GM12878 (cell line): ENCODE data around the gene CXXC4. TPM values are rescaled to one million over a fixed set of nuclear protein-coding genes. Genes with fewer than 3 reads are reported as not detected.
A peak's percentile ranks its signal among the peaks of the same experiment; 100 is the strongest.

Experiments
- EP300 ChIP-seq, 2 experiments: fragments of 150-350 bp in 1 of 2; IDR thresholded peaks; 2 replicates each; pipeline ENCODE4 v1.6.1; 2011 to 2012; ENCODE audit warnings: low read depth in 2 of 2, low read length in 2 of 2, borderline replicate concordance in 1 of 2, improper control_type of control experiment in 1 of 2, inconsistent platforms in 1 of 2; ENCODE audit not compliant: control insufficient read depth in 1 of 2
- IKZF1 ChIP-seq: fragments of 450-650 bp; conservative IDR thresholded peaks from 2 replicates; pipeline ENCODE4 v1.6.1; 2017; ENCODE audit warnings: antibody characterized with exemption, mild to moderate bottlenecking
- RCOR1 ChIP-seq: conservative IDR thresholded peaks from 2 replicates; pipeline ENCODE4 v1.6.1; 2012; ENCODE audit warnings: low read depth, low read length, improper control_type of control experiment
- WRNIP1 ChIP-seq: IDR thresholded peaks from 2 replicates; pipeline ENCODE4 v1.6.1; 2011; ENCODE audit warnings: low read depth, low read length, improper control_type of control experiment, borderline replicate concordance
- polyA plus RNA-seq, 11 experiments: library from polyadenylated mRNA; depleted of rRNA in 4 of 11; unstranded in 6 of 11; stranded (reverse) in 5 of 11; fragments of >200 nt; fragmentation: Nextera tagmentation in 4 of 11; fragmentation: Illumina TruSeq in 1 of 11; extraction: Ambion mirVana in 4 of 11; extraction: Trizol in 1 of 11; gene quantifications; 1 replicate in 1 of 11; 2 replicates in 10 of 11; pipeline versions ENCODE4 v1.2.1 to v1.2.3, GENCODE V29; 2011 to 2016; ENCODE audit warnings: inconsistent platforms in 2 of 11, missing spikeins in 2 of 11, low read depth in 1 of 11
- total RNA-seq, 4 experiments: library from RNA; depleted of rRNA in 3 of 4; stranded (reverse); fragments of >200 nt in 3 of 4; fragmentation: Illumina TruSeq in 1 of 4; extraction: Trizol in 1 of 4; gene quantifications; 2 replicates each; pipeline versions ENCODE4 v1.2.1 to v1.2.3, GENCODE V29; 2013 to 2021
- TF ChIP-seq, protein P1 (sequence below): IDR thresholded peaks from 2 replicates; pipeline ENCODE4 v1.6.1; 2011; ENCODE audit warnings: mild to moderate bottlenecking, low read depth, low read length, moderate library complexity; ENCODE audit not compliant: insufficient replicate concordance
- TF ChIP-seq, protein P2 (sequence below): IDR thresholded peaks from 2 replicates; pipeline ENCODE4 v1.6.1; 2012; ENCODE audit warnings: mild to moderate bottlenecking, low read depth, low read length

Gene CXXC4
- total and polyA plus RNA-seq, 10 of the 15 experiments (the other 5 are each of a cell fraction or from before 2014, with no cell fraction given), result 4.2 to 17.0 (median 7.8) TPM

DNA sequence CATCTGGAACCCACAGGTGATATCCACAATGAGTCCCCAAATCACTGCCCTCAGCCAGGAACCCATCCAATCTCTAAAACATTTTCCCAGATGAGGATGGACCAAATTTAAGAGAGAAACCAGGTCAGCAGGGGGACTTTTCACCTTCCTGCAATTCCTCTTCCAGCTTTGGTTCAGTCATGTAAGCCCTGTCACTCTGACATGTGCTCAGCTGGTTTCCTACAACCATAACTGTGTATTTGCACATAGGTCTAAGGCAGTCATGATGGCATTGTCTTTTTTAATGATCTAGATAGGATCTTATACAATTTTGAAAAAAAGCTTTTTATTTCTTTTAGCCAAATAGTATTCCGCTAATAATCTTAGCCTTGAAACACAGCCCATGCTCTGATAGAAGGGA lies 6.5 kb downstream of the CXXC4 start (continued):
- TF ChIP-seq, protein P1, sequence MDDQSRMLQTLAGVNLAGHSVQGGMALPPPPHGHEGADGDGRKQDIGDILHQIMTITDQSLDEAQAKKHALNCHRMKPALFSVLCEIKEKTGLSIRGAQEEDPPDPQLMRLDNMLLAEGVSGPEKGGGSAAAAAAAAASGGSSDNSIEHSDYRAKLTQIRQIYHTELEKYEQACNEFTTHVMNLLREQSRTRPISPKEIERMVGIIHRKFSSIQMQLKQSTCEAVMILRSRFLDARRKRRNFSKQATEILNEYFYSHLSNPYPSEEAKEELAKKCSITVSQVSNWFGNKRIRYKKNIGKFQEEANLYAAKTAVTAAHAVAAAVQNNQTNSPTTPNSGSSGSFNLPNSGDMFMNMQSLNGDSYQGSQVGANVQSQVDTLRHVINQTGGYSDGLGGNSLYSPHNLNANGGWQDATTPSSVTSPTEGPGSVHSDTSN, result peak; percentile 39
- TF ChIP-seq, protein P2, sequence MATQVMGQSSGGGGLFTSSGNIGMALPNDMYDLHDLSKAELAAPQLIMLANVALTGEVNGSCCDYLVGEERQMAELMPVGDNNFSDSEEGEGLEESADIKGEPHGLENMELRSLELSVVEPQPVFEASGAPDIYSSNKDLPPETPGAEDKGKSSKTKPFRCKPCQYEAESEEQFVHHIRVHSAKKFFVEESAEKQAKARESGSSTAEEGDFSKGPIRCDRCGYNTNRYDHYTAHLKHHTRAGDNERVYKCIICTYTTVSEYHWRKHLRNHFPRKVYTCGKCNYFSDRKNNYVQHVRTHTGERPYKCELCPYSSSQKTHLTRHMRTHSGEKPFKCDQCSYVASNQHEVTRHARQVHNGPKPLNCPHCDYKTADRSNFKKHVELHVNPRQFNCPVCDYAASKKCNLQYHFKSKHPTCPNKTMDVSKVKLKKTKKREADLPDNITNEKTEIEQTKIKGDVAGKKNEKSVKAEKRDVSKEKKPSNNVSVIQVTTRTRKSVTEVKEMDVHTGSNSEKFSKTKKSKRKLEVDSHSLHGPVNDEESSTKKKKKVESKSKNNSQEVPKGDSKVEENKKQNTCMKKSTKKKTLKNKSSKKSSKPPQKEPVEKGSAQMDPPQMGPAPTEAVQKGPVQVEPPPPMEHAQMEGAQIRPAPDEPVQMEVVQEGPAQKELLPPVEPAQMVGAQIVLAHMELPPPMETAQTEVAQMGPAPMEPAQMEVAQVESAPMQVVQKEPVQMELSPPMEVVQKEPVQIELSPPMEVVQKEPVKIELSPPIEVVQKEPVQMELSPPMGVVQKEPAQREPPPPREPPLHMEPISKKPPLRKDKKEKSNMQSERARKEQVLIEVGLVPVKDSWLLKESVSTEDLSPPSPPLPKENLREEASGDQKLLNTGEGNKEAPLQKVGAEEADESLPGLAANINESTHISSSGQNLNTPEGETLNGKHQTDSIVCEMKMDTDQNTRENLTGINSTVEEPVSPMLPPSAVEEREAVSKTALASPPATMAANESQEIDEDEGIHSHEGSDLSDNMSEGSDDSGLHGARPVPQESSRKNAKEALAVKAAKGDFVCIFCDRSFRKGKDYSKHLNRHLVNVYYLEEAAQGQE, result no peak
- TF ChIP-seq IKZF1, result 0 out of 2 replicates have a peak, but pooled peaks have one; percentile 14
- TF ChIP-seq WRNIP1, result no peak
- no peak for TF ChIP-seq EP300 (IDR thresholded peaks at IDR 0.05; ENCODE audit: borderline replicate concordance in 1 of 2, control insufficient read depth in 1 of 2, low read depth in 2 of 2, low read length in 2 of 2)
- TF ChIP-seq RCOR1, result no peak
